Peyer's patch (tissue), 4 donors: Measurements from ENCODE around the gene OR11A1. TPM values are rescaled to one million over a fixed set of nuclear protein-coding genes. Genes with fewer than 3 reads are reported as not detected.

Source experiments
- DNase-seq, 3 donors: peaks; one replicate each; pipeline ENCODE4 v3.0.0-alpha.2; 2017 to 2019
- H3K27ac ChIP-seq, 4 donors: fragments of 200-600 bp; sonication (generic); one replicate each; pipeline ENCODE4 v1.5.1; 2016 to 2019
- H3K27me3 ChIP-seq, 2 donors: fragments of 200-600 bp; sonication (generic); one replicate each; pipeline ENCODE4 v1.5.1; 2019
- H3K36me3 ChIP-seq, 3 donors: fragments of 200-600 bp; sonication (generic); one replicate each; pipeline ENCODE4 v1.5.1; 2016 to 2019
- H3K4me1 ChIP-seq, 4 donors: fragments of 200-600 bp; sonication (generic); one replicate each; pipeline ENCODE4 v1.5.1; 2016 to 2019
- H3K4me3 ChIP-seq, 4 donors: fragments of 200-600 bp; sonication (generic); 1 replicate in 3 of 4; 2 replicates in 1 of 4; pipeline ENCODE4 v1.5.1; 2016 to 2019; ENCODE audit warnings: mild to moderate bottlenecking in 1 of 4
- H3K9me3 ChIP-seq, 4 donors: fragments of 200-600 bp; sonication (generic); one replicate each; pipeline ENCODE4 v1.5.1; 2016 to 2019; ENCODE audit warnings: mild to moderate bottlenecking in 1 of 4
- CTCF ChIP-seq, 6 experiments: fragments of 450-650 bp in 4 of 6; fragments of 200-600 bp in 2 of 6; sonication (generic) in 1 of 6; IDR thresholded peaks; one replicate each; pipeline ENCODE4 v1.5.1; 2017 to 2019; ENCODE audit warnings: antibody characterized with exemption in 6 of 6, mild to moderate bottlenecking in 3 of 6, moderate library complexity in 1 of 6
- POLR2A ChIP-seq, 2 donors: fragments of 450-650 bp; IDR thresholded peaks; one replicate each; pipeline ENCODE4 v1.5.1; 2017; ENCODE audit warnings: antibody characterized with exemption in 2 of 2, mild to moderate bottlenecking in 2 of 2, moderate library complexity in 2 of 2
- total RNA-seq, 4 donors: library from RNA; depleted of rRNA; stranded (reverse); fragments of >200 nt; gene quantifications; one replicate each; pipeline ENCODE4 v1.1.0, GENCODE V29; 2016

Gene OR11A1
- total RNA-seq, 4 donors from 2014 or later, result not detected

- no peaks in the 10 kb centered on the region for H3K9me3 ChIP-seq
- DNase-seq, result no peak
- no peak overlapping the region for H3K27ac ChIP-seq
- H3K27me3 ChIP-seq, result no peaks in the 10 kb centered on the region
- TF ChIP-seq POLR2A (IDR thresholded peaks at IDR 0.05) (no peak), CTCF (IDR thresholded peaks at IDR 0.05) (no peak)
- H3K4me3 ChIP-seq, result no peak overlapping the region
- H3K4me1 ChIP-seq, result no peaks in the 10 kb centered on the region
- no peaks in the 10 kb centered on the region for H3K36me3 ChIP-seq
These were observed 21.9 kb upstream of the OR11A1 start for GRCh38 chr6:29478740-29479139.

GRCh38 chr6:29477923-29478450 lies 21.1 kb upstream of the OR11A1 start:
- no peak for TF ChIP-seq CTCF (IDR thresholded peaks at IDR 0.05)
- TF ChIP-seq POLR2A (IDR thresholded peaks at IDR 0.05), result no peak
- Histone ChIP-seq H3K36me3 (no peaks in the 10 kb centered on the region), H3K27me3 (no peaks in the 10 kb centered on the region), H3K9me3 (no peaks in the 10 kb centered on the region), H3K4me1 (no peaks in the 10 kb centered on the region), H3K4me3 (no peak overlapping the region), H3K27ac (no peak overlapping the region)
- DNase-seq, result no peak

DNA sequence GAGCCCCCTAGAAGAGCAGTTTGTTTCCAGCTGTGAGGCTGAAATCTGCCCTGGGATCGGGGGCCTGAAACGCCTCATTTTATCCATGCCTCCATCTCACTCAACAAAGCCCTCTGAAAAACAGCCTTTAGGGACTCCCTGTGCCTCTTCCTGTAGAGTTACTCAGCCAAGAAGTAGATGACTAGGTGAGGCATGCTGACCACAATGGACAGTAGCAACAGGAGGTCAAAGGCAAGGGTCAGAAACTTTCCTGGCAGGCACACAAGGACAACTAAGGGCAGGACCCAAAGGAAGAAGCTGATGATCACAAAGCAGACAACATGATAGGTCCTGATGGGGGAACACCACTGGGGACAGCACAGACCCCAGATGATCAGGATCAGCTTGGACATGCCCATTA lies 18.1 kb upstream of the OR11A1 start:
- H3K9me3 ChIP-seq, result no peaks in the 10 kb centered on the region
- no peaks in the 10 kb centered on the region for H3K27me3 ChIP-seq
- no peaks in the 10 kb centered on the region for H3K4me1 ChIP-seq
- no peaks in the 10 kb centered on the region for H3K36me3 ChIP-seq
- H3K4me3 ChIP-seq, result no peak overlapping the region
- no peak for TF ChIP-seq CTCF (IDR thresholded peaks at IDR 0.05)
- TF ChIP-seq POLR2A (IDR thresholded peaks at IDR 0.05), result no peak
- no peak for DNase-seq
- H3K27ac ChIP-seq, result no peak overlapping the region

- no peak for TF ChIP-seq CTCF (IDR thresholded peaks at IDR 0.05)
- TF ChIP-seq POLR2A (IDR thresholded peaks at IDR 0.05), result no peak
- no peaks in the 10 kb centered on the region for H3K36me3 ChIP-seq
- no peak overlapping the region for H3K4me3 ChIP-seq
- no peak overlapping the region for H3K27ac ChIP-seq
- no peaks in the 10 kb centered on the region for H3K9me3 ChIP-seq
- no peaks in the 10 kb centered on the region for H3K4me1 ChIP-seq
- H3K27me3 ChIP-seq, result no peaks in the 10 kb centered on the region
- DNase-seq, result no peak
These were observed 9.4 kb upstream of the OR11A1 start for GRCh38 chr6:29466241-29466640.

GRCh38 chr6:29465801-29466200 lies 8.9 kb upstream of the OR11A1 start:
- no peaks in the 10 kb centered on the region for H3K27me3 ChIP-seq
- H3K9me3 ChIP-seq, result no peaks in the 10 kb centered on the region
- H3K27ac ChIP-seq, result no peak overlapping the region
- no peak for DNase-seq
- H3K36me3 ChIP-seq, result no peaks in the 10 kb centered on the region
- TF ChIP-seq POLR2A (IDR thresholded peaks at IDR 0.05), result no peak
- TF ChIP-seq CTCF (IDR thresholded peaks at IDR 0.05), result no peak
- no peaks in the 10 kb centered on the region for H3K4me1 ChIP-seq
- no peak overlapping the region for H3K4me3 ChIP-seq

- H3K27me3 ChIP-seq, result no peaks in the 10 kb centered on the region
- no peaks in the 10 kb centered on the region for H3K36me3 ChIP-seq
- TF ChIP-seq POLR2A (IDR thresholded peaks at IDR 0.05) (no peak), CTCF (IDR thresholded peaks at IDR 0.05) (no peak)
- H3K27ac ChIP-seq, result no peak overlapping the region
- H3K4me1 ChIP-seq, result no peaks in the 10 kb centered on the region
- H3K9me3 ChIP-seq, result no peaks in the 10 kb centered on the region
- no peak for DNase-seq
- H3K4me3 ChIP-seq, result no peak overlapping the region
These were observed 8.4 kb upstream of the OR11A1 start for GRCh38 chr6:29465279-29465678.
